HEK293 (cell line): ENCODE results near the gene ITGA3.

Source experiments
- CTCF ChIA-PET: fragments of 350-600 bp; formaldehyde crosslinking; extraction: SDS; loops from one replicate; lab custom pipeline; 2021; ENCODE audit warnings: antibody characterized with exemption; lab: Yijun Ruan, JAX
- POLR2A ChIA-PET: fragments of 300-600 bp; formaldehyde crosslinking; extraction: SDS; loops from one replicate; lab custom pipeline; 2020; ENCODE audit warnings: antibody characterized with exemption, inconsistent platforms; lab: Yijun Ruan, JAX
- H3K27ac ChIP-seq: fragments of 200-500 bp; sonication (Bioruptor generic); 2 replicates; pipeline ENCODE4 v1.5.1; 2014; ENCODE audit warnings: low read depth, low read length, control low read depth, inconsistent platforms; ENCODE audit errors: extremely low read depth
- H3K36me3 ChIP-seq, 2 experiments: fragments of 200-500 bp in 1 of 2; sonication (Bioruptor generic) in 1 of 2; 1 replicate in 1 of 2; 2 replicates in 1 of 2; pipeline ENCODE4 v1.5.1; 2014 to 2017; ENCODE audit warnings: inconsistent platforms in 2 of 2, low read length in 2 of 2; ENCODE audit not compliant: control insufficient read depth in 2 of 2, insufficient read depth in 1 of 2
- H3K4me1 ChIP-seq: fragments of 200-500 bp; sonication (Bioruptor generic); 2 replicates; pipeline ENCODE4 v1.5.1; 2014; ENCODE audit warnings: mild to moderate bottlenecking, low read length, inconsistent platforms; ENCODE audit not compliant: control insufficient read depth, insufficient read depth
- H3K4me3 ChIP-seq: 2 replicates; pipeline ENCODE4 v1.5.1; 2011; ENCODE audit warnings: low read depth, mild to moderate bottlenecking, control low read depth, low read length, moderate library complexity
- H3K9me3 ChIP-seq: fragments of 200-500 bp; sonication (Bioruptor generic); 2 replicates; pipeline ENCODE4 v1.5.1; 2014; ENCODE audit warnings: low read depth, low read length, inconsistent platforms; ENCODE audit not compliant: control insufficient read depth, insufficient read depth
- EGR2 ChIP-seq: fragments of 450-650 bp; formaldehyde crosslinking; IDR thresholded peaks from 2 replicates; pipeline ENCODE4 v1.5.1; 2016; ENCODE audit warnings: low read depth, missing biosample characterization, missing genetic modification characterization
- HOXC10 ChIP-seq: sonication (generic); formaldehyde crosslinking; IDR thresholded peaks from 2 replicates; pipeline ENCODE4 v1.8.1; 2023; ENCODE audit warnings: mild to moderate bottlenecking, missing genetic modification reagents
- IKZF3 ChIP-seq: fragments of 450-650 bp; IDR thresholded peaks from 2 replicates; pipeline ENCODE4 v1.5.0; 2018; ENCODE audit warnings: missing biosample characterization, mild to moderate bottlenecking, missing genetic modification characterization, moderate library complexity
- PRDM1 ChIP-seq: fragments of 450-650 bp; formaldehyde crosslinking; IDR thresholded peaks from 2 replicates; pipeline ENCODE4; 2016; ENCODE audit warnings: missing biosample characterization, missing genetic modification characterization
- YY2 ChIP-seq: fragments of 450-650 bp; formaldehyde crosslinking; IDR thresholded peaks from 2 replicates; pipeline ENCODE4 v1.5.1; 2016; ENCODE audit warnings: missing biosample characterization, missing genetic modification characterization
- ZBTB1 ChIP-seq: fragments of 450-650 bp; formaldehyde crosslinking; IDR thresholded peaks from 2 replicates; pipeline ENCODE4 v1.5.1; 2016; ENCODE audit warnings: missing biosample characterization, missing genetic modification characterization
- ZEB2 ChIP-seq: fragments of 450-650 bp; formaldehyde crosslinking; IDR thresholded peaks from 2 replicates; pipeline ENCODE4 v1.5.1; 2016; ENCODE audit warnings: missing biosample characterization, missing genetic modification characterization
- ZFHX2 ChIP-seq: fragments of 450-650 bp; formaldehyde crosslinking; conservative IDR thresholded peaks from 2 replicates; pipeline ENCODE4 v1.5.1; 2016; ENCODE audit warnings: missing biosample characterization, missing genetic modification characterization
- ZNF112 ChIP-seq: fragments of 450-650 bp; formaldehyde crosslinking; IDR thresholded peaks from 2 replicates; pipeline ENCODE4 v1.5.0; 2017; ENCODE audit warnings: missing biosample characterization, missing genetic modification characterization
- ZNF121 ChIP-seq: fragments of 450-650 bp; formaldehyde crosslinking; IDR thresholded peaks from 2 replicates; pipeline ENCODE4 v1.5.1; 2016; ENCODE audit warnings: missing biosample characterization, missing genetic modification characterization
- ZNF132 ChIP-seq: fragments of 450-650 bp; formaldehyde crosslinking; IDR thresholded peaks from 2 replicates; pipeline ENCODE4 v1.5.1; 2017; ENCODE audit warnings: missing biosample characterization, missing genetic modification characterization, borderline replicate concordance
- ZNF184 ChIP-seq: fragments of 450-650 bp; IDR thresholded peaks from 2 replicates; pipeline ENCODE4 v1.5.1; 2018; ENCODE audit warnings: missing biosample characterization, mild to moderate bottlenecking, missing genetic modification characterization
- ZNF341 ChIP-seq: fragments of 450-650 bp; formaldehyde crosslinking; IDR thresholded peaks from 2 replicates; pipeline ENCODE4; 2016; ENCODE audit warnings: low read depth, missing biosample characterization, missing genetic modification characterization
- ZNF366 ChIP-seq: fragments of 450-650 bp; formaldehyde crosslinking; conservative IDR thresholded peaks from 2 replicates; pipeline ENCODE4 v1.5.1; 2016; ENCODE audit warnings: missing biosample characterization, missing genetic modification characterization
- ZNF426 ChIP-seq: fragments of 450-650 bp; formaldehyde crosslinking; IDR thresholded peaks from 2 replicates; pipeline ENCODE4 v1.5.1; 2017; ENCODE audit warnings: missing biosample characterization, missing genetic modification characterization, mild to moderate bottlenecking, inconsistent platforms, moderate library complexity
- ZNF473 ChIP-seq: fragments of 450-650 bp; formaldehyde crosslinking; IDR thresholded peaks from 2 replicates; pipeline ENCODE4 v1.5.1; 2017; ENCODE audit warnings: missing biosample characterization, missing genetic modification characterization
- ZNF48 ChIP-seq: fragments of 450-650 bp; formaldehyde crosslinking; IDR thresholded peaks from 2 replicates; pipeline ENCODE4 v1.5.1; 2016; ENCODE audit warnings: missing biosample characterization, missing genetic modification characterization
- ZNF558 ChIP-seq: fragments of 450-650 bp; formaldehyde crosslinking; IDR thresholded peaks from 2 replicates; pipeline ENCODE4 v1.5.1; 2016; ENCODE audit warnings: missing biosample characterization, missing genetic modification characterization
- ZNF571 ChIP-seq: fragments of 450-650 bp; formaldehyde crosslinking; IDR thresholded peaks from 2 replicates; pipeline ENCODE4 v1.5.0; 2017; ENCODE audit warnings: missing biosample characterization, missing genetic modification characterization
- ZNF658 ChIP-seq: fragments of 450-650 bp; formaldehyde crosslinking; IDR thresholded peaks from 2 replicates; pipeline ENCODE4; 2016; ENCODE audit warnings: missing biosample characterization, missing genetic modification characterization
- ZNF768 ChIP-seq: fragments of 450-650 bp; formaldehyde crosslinking; IDR thresholded peaks from 2 replicates; pipeline ENCODE4 v1.5.1; 2018; ENCODE audit warnings: missing biosample characterization, mild to moderate bottlenecking, missing genetic modification characterization
- ZNF785 ChIP-seq: fragments of 450-650 bp; formaldehyde crosslinking; IDR thresholded peaks from 2 replicates; pipeline ENCODE4 v1.5.1; 2016; ENCODE audit warnings: missing biosample characterization, missing genetic modification characterization
- TF ChIP-seq, protein P1 (sequence below): fragments of 450-650 bp; formaldehyde crosslinking; IDR thresholded peaks from 2 replicates; pipeline ENCODE4 v1.5.1; 2016; ENCODE audit warnings: missing biosample characterization, missing genetic modification characterization
- TF ChIP-seq, protein P2 (sequence below): fragments of 450-650 bp; formaldehyde crosslinking; IDR thresholded peaks from 2 replicates; pipeline ENCODE4 v1.5.1; 2016; ENCODE audit warnings: missing biosample characterization, missing genetic modification characterization
- TF ChIP-seq, protein P3 (sequence below): fragments of 450-650 bp; formaldehyde crosslinking; IDR thresholded peaks from 2 replicates; pipeline ENCODE4 v1.5.1; 2017; ENCODE audit warnings: missing biosample characterization, missing genetic modification characterization
- TF ChIP-seq, protein P4 (sequence below): fragments of 450-650 bp; formaldehyde crosslinking; IDR thresholded peaks from 2 replicates; pipeline ENCODE4 v1.5.1; 2017; ENCODE audit warnings: missing biosample characterization, missing genetic modification characterization
- TF ChIP-seq, protein P5 (sequence below): fragments of 450-650 bp; formaldehyde crosslinking; IDR thresholded peaks from 2 replicates; pipeline ENCODE4 v1.5.1; 2017; ENCODE audit warnings: missing biosample characterization, missing genetic modification characterization
- TF ChIP-seq, protein P6 (sequence below): fragments of 450-650 bp; formaldehyde crosslinking; IDR thresholded peaks from 2 replicates; pipeline ENCODE4 v1.5.1; 2016; ENCODE audit warnings: missing biosample characterization, missing genetic modification characterization

ITGA3 gene

DNA sequence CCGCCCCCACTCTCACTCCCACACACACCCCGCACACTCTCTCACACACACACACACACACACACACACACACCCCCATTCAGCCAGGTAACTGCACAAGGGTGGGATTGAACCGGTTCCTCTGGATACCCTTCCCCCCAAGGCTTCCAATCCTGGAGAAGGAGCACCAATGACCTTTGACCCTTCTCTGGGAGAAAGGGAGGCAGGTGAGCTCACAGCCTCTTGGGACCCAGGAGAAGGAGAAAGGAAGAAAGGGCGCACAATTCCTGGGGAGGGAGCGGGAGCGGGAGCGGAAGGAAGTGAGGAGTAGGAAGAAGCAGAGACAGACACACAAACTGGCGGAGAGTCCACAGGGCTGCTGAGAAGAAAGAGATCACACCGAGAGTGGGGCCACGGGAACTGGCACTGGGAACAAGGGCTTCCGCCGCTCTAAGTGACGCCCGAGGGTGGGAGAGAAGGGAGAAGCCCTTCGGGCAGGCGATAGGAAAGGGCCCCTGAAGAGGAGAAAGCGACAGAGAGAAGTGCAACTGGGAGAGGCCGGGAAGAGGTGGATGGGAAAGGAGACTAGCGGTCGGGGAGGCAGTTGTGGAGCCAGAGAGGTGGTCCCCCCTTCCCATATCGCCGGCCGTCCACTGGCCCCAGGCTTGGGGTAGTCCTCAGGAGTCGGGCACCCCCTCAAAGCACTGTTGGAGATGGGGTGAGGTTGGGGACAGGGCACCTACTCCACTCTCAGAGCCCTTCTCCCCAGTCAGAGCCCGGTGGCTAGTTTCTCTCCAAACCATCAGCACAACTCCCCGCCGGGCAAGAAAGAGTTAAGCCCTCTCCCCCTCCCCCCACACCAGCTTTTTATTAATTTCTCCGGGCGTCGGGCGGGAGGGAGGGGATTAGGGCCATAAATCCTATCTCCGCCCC, 72.8 kb downstream of the ITGA3 start:
- H3K27ac ChIP-seq, result no peak overlapping the region
- ChIA-PET CTCF (interaction anchor here (0.6 to 0.7 kb wide), 2 partner anchors 45 to 49 kb away, joined by 3 read pairs; no protein-coding TSS in a partner anchor), POLR2A (interaction anchor here (0.7 kb wide), 1 partner anchor 19 kb away, joined by 6 read pairs; no protein-coding TSS in a partner anchor)
- H3K4me3 ChIP-seq, result no peak overlapping the region
- no peaks in the 10 kb centered on the region for H3K9me3 ChIP-seq
- peaks cover 0 to 9% of the 10 kb centered on the region in 2 experiments; a peak in 1 of 3 replicates for H3K36me3 ChIP-seq
- peaks cover 6% of the 10 kb centered on the region for H3K4me1 ChIP-seq
- TF ChIP-seq ZEB2 (tag by site-specific recombination) (no peak), ZNF658 (tag by site-specific recombination) (no peak), ZNF132 (tag by site-specific recombination) (no peak), ZNF48 (tag by site-specific recombination) (no peak), ZNF184 (tag by site-specific recombination) (no peak), ZNF121 (no peak), ZNF473 (tag by site-specific recombination) (no peak), ZNF366 (peak; percentile 64), PRDM1 (tag by site-specific recombination) (peak; percentile 76), ZFHX2 (tag by site-specific recombination) (peak; percentile 92), YY2 (tag by site-specific recombination) (no peak), HOXC10 (CRISPR knock-in tag) (no peak), ZNF341 (no peak; the same call in 1 of the 2 replicates), ZNF426 (no peak), ZNF112 (tag by site-specific recombination) (no peak), EGR2 (peak; percentile 91), ZNF768 (tag by site-specific recombination) (no peak), ZNF558 (no peak), ZNF571 (tag by site-specific recombination) (0 out of 2 replicates have a peak, but pooled peaks have one; percentile 29), IKZF3 (peak; percentile 72), ZNF785 (tag by site-specific recombination) (no peak), ZBTB1 (tag by site-specific recombination) (no peak)
- TF ChIP-seq, protein P1, sequence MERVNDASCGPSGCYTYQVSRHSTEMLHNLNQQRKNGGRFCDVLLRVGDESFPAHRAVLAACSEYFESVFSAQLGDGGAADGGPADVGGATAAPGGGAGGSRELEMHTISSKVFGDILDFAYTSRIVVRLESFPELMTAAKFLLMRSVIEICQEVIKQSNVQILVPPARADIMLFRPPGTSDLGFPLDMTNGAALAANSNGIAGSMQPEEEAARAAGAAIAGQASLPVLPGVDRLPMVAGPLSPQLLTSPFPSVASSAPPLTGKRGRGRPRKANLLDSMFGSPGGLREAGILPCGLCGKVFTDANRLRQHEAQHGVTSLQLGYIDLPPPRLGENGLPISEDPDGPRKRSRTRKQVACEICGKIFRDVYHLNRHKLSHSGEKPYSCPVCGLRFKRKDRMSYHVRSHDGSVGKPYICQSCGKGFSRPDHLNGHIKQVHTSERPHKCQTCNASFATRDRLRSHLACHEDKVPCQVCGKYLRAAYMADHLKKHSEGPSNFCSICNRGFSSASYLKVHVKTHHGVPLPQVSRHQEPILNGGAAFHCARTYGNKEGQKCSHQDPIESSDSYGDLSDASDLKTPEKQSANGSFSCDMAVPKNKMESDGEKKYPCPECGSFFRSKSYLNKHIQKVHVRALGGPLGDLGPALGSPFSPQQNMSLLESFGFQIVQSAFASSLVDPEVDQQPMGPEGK (tag by site-specific recombination), result 0 out of 2 replicates have a peak, but pooled peaks have one; percentile 28
- TF ChIP-seq, protein P2, sequence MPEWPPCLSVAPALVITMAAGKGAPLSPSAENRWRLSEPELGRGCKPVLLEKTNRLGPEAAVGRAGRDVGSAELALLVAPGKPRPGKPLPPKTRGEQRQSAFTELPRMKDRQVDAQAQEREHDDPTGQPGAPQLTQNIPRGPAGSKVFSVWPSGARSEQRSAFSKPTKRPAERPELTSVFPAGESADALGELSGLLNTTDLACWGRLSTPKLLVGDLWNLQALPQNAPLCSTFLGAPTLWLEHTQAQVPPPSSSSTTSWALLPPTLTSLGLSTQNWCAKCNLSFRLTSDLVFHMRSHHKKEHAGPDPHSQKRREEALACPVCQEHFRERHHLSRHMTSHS (tag by site-specific recombination), result no peak
- TF ChIP-seq, protein P3, sequence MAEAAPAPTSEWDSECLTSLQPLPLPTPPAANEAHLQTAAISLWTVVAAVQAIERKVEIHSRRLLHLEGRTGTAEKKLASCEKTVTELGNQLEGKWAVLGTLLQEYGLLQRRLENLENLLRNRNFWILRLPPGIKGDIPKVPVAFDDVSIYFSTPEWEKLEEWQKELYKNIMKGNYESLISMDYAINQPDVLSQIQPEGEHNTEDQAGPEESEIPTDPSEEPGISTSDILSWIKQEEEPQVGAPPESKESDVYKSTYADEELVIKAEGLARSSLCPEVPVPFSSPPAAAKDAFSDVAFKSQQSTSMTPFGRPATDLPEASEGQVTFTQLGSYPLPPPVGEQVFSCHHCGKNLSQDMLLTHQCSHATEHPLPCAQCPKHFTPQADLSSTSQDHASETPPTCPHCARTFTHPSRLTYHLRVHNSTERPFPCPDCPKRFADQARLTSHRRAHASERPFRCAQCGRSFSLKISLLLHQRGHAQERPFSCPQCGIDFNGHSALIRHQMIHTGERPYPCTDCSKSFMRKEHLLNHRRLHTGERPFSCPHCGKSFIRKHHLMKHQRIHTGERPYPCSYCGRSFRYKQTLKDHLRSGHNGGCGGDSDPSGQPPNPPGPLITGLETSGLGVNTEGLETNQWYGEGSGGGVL (tag by site-specific recombination), result 0 out of 2 replicates have a peak, but pooled peaks have one; percentile 7
- TF ChIP-seq, protein P4, sequence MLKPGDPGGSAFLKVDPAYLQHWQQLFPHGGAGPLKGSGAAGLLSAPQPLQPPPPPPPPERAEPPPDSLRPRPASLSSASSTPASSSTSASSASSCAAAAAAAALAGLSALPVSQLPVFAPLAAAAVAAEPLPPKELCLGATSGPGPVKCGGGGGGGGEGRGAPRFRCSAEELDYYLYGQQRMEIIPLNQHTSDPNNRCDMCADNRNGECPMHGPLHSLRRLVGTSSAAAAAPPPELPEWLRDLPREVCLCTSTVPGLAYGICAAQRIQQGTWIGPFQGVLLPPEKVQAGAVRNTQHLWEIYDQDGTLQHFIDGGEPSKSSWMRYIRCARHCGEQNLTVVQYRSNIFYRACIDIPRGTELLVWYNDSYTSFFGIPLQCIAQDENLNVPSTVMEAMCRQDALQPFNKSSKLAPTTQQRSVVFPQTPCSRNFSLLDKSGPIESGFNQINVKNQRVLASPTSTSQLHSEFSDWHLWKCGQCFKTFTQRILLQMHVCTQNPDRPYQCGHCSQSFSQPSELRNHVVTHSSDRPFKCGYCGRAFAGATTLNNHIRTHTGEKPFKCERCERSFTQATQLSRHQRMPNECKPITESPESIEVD (tag by site-specific recombination), result no peak
- TF ChIP-seq, protein P5, sequence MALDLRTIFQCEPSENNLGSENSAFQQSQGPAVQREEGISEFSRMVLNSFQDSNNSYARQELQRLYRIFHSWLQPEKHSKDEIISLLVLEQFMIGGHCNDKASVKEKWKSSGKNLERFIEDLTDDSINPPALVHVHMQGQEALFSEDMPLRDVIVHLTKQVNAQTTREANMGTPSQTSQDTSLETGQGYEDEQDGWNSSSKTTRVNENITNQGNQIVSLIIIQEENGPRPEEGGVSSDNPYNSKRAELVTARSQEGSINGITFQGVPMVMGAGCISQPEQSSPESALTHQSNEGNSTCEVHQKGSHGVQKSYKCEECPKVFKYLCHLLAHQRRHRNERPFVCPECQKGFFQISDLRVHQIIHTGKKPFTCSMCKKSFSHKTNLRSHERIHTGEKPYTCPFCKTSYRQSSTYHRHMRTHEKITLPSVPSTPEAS (tag by site-specific recombination), result peak; percentile 84
- TF ChIP-seq, protein P6, sequence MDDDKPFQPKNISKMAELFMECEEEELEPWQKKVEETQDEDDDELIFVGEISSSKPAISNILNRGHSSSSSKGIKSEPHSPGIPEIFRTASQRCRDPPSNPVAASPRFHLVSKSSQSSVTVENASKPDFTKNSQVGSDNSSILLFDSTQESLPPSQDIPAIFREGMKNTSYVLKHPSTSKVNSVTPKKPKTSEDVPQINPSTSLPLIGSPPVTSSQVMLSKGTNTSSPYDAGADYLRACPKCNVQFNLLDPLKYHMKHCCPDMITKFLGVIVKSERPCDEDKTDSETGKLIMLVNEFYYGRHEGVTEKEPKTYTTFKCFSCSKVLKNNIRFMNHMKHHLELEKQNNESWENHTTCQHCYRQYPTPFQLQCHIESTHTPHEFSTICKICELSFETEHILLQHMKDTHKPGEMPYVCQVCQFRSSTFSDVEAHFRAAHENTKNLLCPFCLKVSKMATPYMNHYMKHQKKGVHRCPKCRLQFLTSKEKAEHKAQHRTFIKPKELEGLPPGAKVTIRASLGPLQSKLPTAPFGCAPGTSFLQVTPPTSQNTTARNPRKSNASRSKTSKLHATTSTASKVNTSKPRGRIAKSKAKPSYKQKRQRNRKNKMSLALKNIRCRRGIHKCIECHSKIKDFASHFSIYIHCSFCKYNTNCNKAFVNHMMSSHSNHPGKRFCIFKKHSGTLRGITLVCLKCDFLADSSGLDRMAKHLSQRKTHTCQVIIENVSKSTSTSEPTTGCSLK (tag by site-specific recombination), result no peak
